ENCODE results near the gene LRRC8A. TPM values are rescaled to one million over a fixed set of nuclear protein-coding genes. Genes with fewer than 3 reads are reported as not detected.

Gene LRRC8A
- total and polyA plus RNA-seq, 2 of the 13 experiments (the other 11 are each of a cell fraction or from before 2014, with no cell fraction given) = 16.1 to 40.6 TPM

- TF ChIP-seq NR2F1 (CRISPR knock-in tag; IDR thresholded peaks at IDR 0.05) = peak; percentile 52 to 77; a peak in 3 of 4 replicates
- TF ChIP-seq MED1 (CRISPR knock-in tag; IDR thresholded peaks at IDR 0.05) = peak; percentile 62
- TF ChIP-seq ARID5B (CRISPR knock-in tag; IDR thresholded peaks at IDR 0.05) = peak; percentile 81
- TF ChIP-seq ZNF75D (CRISPR knock-in tag; IDR thresholded peaks at IDR 0.05; ENCODE audit: borderline replicate concordance) = no peak
- peak; percentile 70; the same call in 1 of the 2 replicates for TF ChIP-seq ZMYM3 (CRISPR knock-in tag; IDR thresholded peaks at IDR 0.05)
- TF ChIP-seq ZNF501 (CRISPR knock-in tag; IDR thresholded peaks at IDR 0.05) = 0 out of 2 replicates have a peak, but pooled peaks have one; percentile 17
- no peak; the same call in 1 of the 2 replicates for TF ChIP-seq SKIL (CRISPR knock-in tag; IDR thresholded peaks at IDR 0.05; ENCODE audit: borderline replicate concordance)
- no peak for TF ChIP-seq NFRKB (IDR thresholded peaks at IDR 0.05)
- TF ChIP-seq DRAP1 (CRISPR knock-in tag; IDR thresholded peaks at IDR 0.05) = no peak
- peak; percentile 82 for TF ChIP-seq FOXP4 (CRISPR knock-in tag; IDR thresholded peaks at IDR 0.05)
- 0 out of 2 replicates have a peak, but pooled peaks have one; percentile 30 for TF ChIP-seq CCDC6 (CRISPR knock-in tag; IDR thresholded peaks at IDR 0.05)
- TF ChIP-seq TIGD3 (CRISPR knock-in tag; IDR thresholded peaks at IDR 0.05; ENCODE audit: borderline replicate concordance) = no peak
- no peak for TF ChIP-seq ZBTB7A (CRISPR knock-in tag; IDR thresholded peaks at IDR 0.05)
- TF ChIP-seq NFIB (CRISPR knock-in tag; IDR thresholded peaks at IDR 0.05; ENCODE audit: borderline replicate concordance) = no peak
- TF ChIP-seq HHEX (CRISPR knock-in tag; IDR thresholded peaks at IDR 0.05) = peak; percentile 90
- TF ChIP-seq GATAD2A (CRISPR knock-in tag; IDR thresholded peaks at IDR 0.05) = peak; percentile 69
- no peak for TF ChIP-seq ZNF382 (CRISPR knock-in tag; IDR thresholded peaks at IDR 0.05; ENCODE audit: borderline replicate concordance)
- TF ChIP-seq ZNF484 (CRISPR knock-in tag; IDR thresholded peaks at IDR 0.05; ENCODE audit: borderline replicate concordance, low read depth) = no peak
- TF ChIP-seq ZNF782 (CRISPR knock-in tag; IDR thresholded peaks at IDR 0.05; ENCODE audit: borderline replicate concordance) = 0 out of 2 replicates have a peak, but pooled peaks have one; percentile 66
- TF ChIP-seq AGO1 (IDR thresholded peaks at IDR 0.05; ENCODE audit: low read depth, low read length, poor library complexity, severe bottlenecking) = no peak
- TF ChIP-seq GTF2F1 (IDR thresholded peaks at IDR 0.05; ENCODE audit: low read length) = no peak
These were observed 43.6 kb upstream of the LRRC8A start (continued) for GRCh38 chr9:128838338-128838737.
